ENCODE results near the gene OXSR1.

- TF ChIP-seq EZH2 (IDR thresholded peaks at IDR 0.05; ENCODE audit: borderline replicate concordance, low read depth, low read length, severe bottlenecking), result no peak
- TF ChIP-seq, protein P1, sequence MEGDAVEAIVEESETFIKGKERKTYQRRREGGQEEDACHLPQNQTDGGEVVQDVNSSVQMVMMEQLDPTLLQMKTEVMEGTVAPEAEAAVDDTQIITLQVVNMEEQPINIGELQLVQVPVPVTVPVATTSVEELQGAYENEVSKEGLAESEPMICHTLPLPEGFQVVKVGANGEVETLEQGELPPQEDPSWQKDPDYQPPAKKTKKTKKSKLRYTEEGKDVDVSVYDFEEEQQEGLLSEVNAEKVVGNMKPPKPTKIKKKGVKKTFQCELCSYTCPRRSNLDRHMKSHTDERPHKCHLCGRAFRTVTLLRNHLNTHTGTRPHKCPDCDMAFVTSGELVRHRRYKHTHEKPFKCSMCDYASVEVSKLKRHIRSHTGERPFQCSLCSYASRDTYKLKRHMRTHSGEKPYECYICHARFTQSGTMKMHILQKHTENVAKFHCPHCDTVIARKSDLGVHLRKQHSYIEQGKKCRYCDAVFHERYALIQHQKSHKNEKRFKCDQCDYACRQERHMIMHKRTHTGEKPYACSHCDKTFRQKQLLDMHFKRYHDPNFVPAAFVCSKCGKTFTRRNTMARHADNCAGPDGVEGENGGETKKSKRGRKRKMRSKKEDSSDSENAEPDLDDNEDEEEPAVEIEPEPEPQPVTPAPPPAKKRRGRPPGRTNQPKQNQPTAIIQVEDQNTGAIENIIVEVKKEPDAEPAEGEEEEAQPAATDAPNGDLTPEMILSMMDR (IDR thresholded peaks at IDR 0.05; ENCODE audit: borderline replicate concordance, extremely low read depth, low read length, poor library complexity, severe bottlenecking), result no peak
These were observed 17.9 kb upstream of the OXSR1 start for GRCh38 chr3:38147421-38147820.
